SH-SY5Y (cell line): ENCODE measurements around the gene ANKRD52.

ENCODE experiments used
- GATA2 ChIP-seq: IDR thresholded peaks from 2 replicates; pipeline ENCODE4 v1.6.1; 2011; ENCODE audit warnings: mild to moderate bottlenecking, low read depth, low read length
- GATA3 ChIP-seq: IDR thresholded peaks from 2 replicates; pipeline ENCODE4 v1.6.1; 2011; ENCODE audit warnings: low read depth, mild to moderate bottlenecking, low read length, moderate library complexity

DNA sequence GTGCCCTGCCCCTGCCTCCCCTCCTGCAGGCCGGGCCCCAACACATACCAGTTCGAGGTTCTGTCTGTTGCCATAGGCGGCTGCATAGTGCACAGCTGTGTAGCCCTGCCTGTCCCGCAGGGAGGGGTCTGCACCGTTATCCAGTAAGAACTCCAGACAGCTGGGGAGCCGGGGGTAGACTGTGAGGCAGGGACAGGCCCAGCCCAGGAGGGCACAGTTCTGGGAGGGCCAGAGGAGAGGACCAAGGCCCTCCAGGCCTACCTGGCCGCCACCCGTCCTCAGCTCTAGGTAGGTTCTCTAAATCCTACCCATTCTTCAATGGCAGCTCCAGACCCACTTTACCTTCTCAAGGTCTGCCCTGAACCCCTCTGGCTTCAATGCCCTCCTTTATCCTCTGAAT, 9.5 kb downstream of the ANKRD52 start:
- TF ChIP-seq GATA2 (no peak), GATA3 (no peak)
